H1 (cell line): ENCODE measurements around the gene USH1C. TPM values are rescaled to one million over a fixed set of nuclear protein-coding genes. Genes with fewer than 3 reads are reported as not detected.

ENCODE experiments used
- CTCF ChIA-PET: fragments of 300-600 bp; sonication (Branson Sonifier 250); formaldehyde crosslinking; loops from one replicate; lab custom pipeline; 2021; ENCODE audit not compliant: partially characterized antibody; lab: Charles Lee
- POLR2A ChIA-PET: fragments of 300-600 bp; sonication (Branson Sonifier 250); formaldehyde crosslinking; loops from one replicate; lab custom pipeline; 2021; ENCODE audit warnings: inconsistent platforms; ENCODE audit not compliant: partially characterized antibody; lab: Charles Lee
- DNase-seq, 2 experiments: peaks; one replicate each; pipeline versions ENCODE4 v3.0.0 to v3.0.0-alpha.2; 2010 to 2022; ENCODE audit warnings: low spot score in 2 of 2, low read depth in 1 of 2, mixed read lengths in 1 of 2
- FAIRE-seq: peaks from 2 replicates; lab custom pipeline; 2011; peaks lifted over from hg19 to GRCh38; lab: Jason Lieb, UNC
- H2AFZ ChIP-seq: 2 replicates; pipeline ENCODE4 v1.8.1; 2012; ENCODE audit warnings: low read length, inconsistent platforms
- H2AK5ac ChIP-seq: 2 replicates; pipeline ENCODE4 v1.6.1; 2013; ENCODE audit warnings: low read depth, low read length
- H2BK120ac ChIP-seq: replicated peaks from 2 replicates; pipeline ENCODE3; 2013; ENCODE audit warnings: low read depth, low read length, inconsistent platforms
- H2BK12ac ChIP-seq: 2 replicates; pipeline ENCODE4 v1.6.1; 2013; ENCODE audit warnings: low read depth, low read length
- H2BK15ac ChIP-seq: 2 replicates; pipeline ENCODE4 v1.6.1; 2013; ENCODE audit warnings: low read length
- H2BK20ac ChIP-seq: 2 replicates; pipeline ENCODE4 v1.6.1; 2013; ENCODE audit warnings: low read length
- H2BK5ac ChIP-seq: 2 replicates; pipeline ENCODE4 v1.6.1; 2013; ENCODE audit warnings: low read depth, low read length
- H3K14ac ChIP-seq: 2 replicates; pipeline ENCODE4 v1.6.1; 2013; ENCODE audit warnings: inconsistent platforms; ENCODE audit not compliant: insufficient read length
- H3K18ac ChIP-seq: 2 replicates; pipeline ENCODE4 v1.6.1; 2013; ENCODE audit warnings: low read length; ENCODE audit errors: extremely low read depth
- H3K23ac ChIP-seq: 2 replicates; pipeline ENCODE4 v1.6.1; 2013; ENCODE audit warnings: inconsistent platforms; ENCODE audit not compliant: insufficient read length
- H3K23me2 ChIP-seq: 2 replicates; pipeline ENCODE4 v1.6.1; 2013; ENCODE audit warnings: low read depth, low read length
- H3K27ac ChIP-seq: 2 replicates; pipeline ENCODE4 v1.6.1; 2011; ENCODE audit warnings: low read depth, low read length, inconsistent platforms
- H3K27me3 ChIP-seq, 4 experiments: replicated peaks in 1 of 4; 1 replicate in 1 of 4; 2 replicates in 3 of 4; pipeline versions ENCODE4 v1.6.1 to v1.8.1; 2011 to 2013; ENCODE audit warnings: low read length in 3 of 4, mild to moderate bottlenecking in 3 of 4, inconsistent platforms in 2 of 4, mixed read lengths in 2 of 4, moderate library complexity in 1 of 4; ENCODE audit not compliant: control insufficient read depth in 3 of 4, insufficient read depth in 3 of 4; ENCODE audit errors: extremely low read depth in 1 of 4
- H3K36me3 ChIP-seq, 4 experiments: 2 replicates each; pipeline versions ENCODE4 v1.6.1 to v1.8.1; 2011 to 2013; ENCODE audit warnings: mild to moderate bottlenecking in 4 of 4, low read length in 3 of 4, moderate library complexity in 2 of 4, control low read depth in 1 of 4, inconsistent platforms in 1 of 4; ENCODE audit not compliant: insufficient read depth in 4 of 4, control insufficient read depth in 2 of 4
- H3K4ac ChIP-seq: replicated peaks from 2 replicates; pipeline ENCODE3; 2013; ENCODE audit warnings: low read length, low read depth, mixed read lengths, inconsistent platforms; ENCODE audit not compliant: insufficient read length
- H3K4me1 ChIP-seq, 4 experiments: replicated peaks in 1 of 4; 1 replicate in 1 of 4; 2 replicates in 3 of 4; pipeline versions ENCODE4 v1.6.1 to v1.8.1; 2011 to 2013; ENCODE audit warnings: low read length in 3 of 4, inconsistent platforms in 2 of 4, mixed read lengths in 1 of 4; ENCODE audit not compliant: insufficient read depth in 4 of 4, control insufficient read depth in 3 of 4
- H3K4me2 ChIP-seq, 2 experiments: 2 replicates each; pipeline versions ENCODE4 v1.6.1 to v1.8.1; 2011 to 2013; ENCODE audit warnings: low read depth in 2 of 2, low read length in 2 of 2, control low read depth in 1 of 2, inconsistent platforms in 1 of 2, mild to moderate bottlenecking in 1 of 2; ENCODE audit not compliant: insufficient read depth in 1 of 2
- H3K4me3 ChIP-seq, 4 experiments: fragments of 200-600, 300-600 bp in 1 of 4; sonication (generic), shearing (Covaris generic), sonication (Bioruptor Twin) in 1 of 4; 2 replicates each; pipeline versions ENCODE4 v1.5.1 to v1.8.1; 2011 to 2016; ENCODE audit warnings: low read length in 4 of 4, low read depth in 3 of 4, control low read depth in 2 of 4, inconsistent platforms in 2 of 4, mild to moderate bottlenecking in 2 of 4, mixed read lengths in 1 of 4, moderate library complexity in 1 of 4; ENCODE audit not compliant: insufficient read depth in 2 of 4; ENCODE audit errors: extremely low read depth in 1 of 4
- H3K56ac ChIP-seq: replicated peaks from 2 replicates; pipeline ENCODE3; 2013; ENCODE audit warnings: low read depth, mild to moderate bottlenecking, mixed read lengths, low read length, inconsistent platforms; ENCODE audit not compliant: insufficient read length
- H3K79me1 ChIP-seq: 2 replicates; pipeline ENCODE4 v1.6.1; 2013; ENCODE audit warnings: low read depth, low read length, control low read depth
- H3K79me2 ChIP-seq, 2 experiments: 2 replicates each; pipeline versions ENCODE4 v1.6.1 to v1.8.1; 2012 to 2013; ENCODE audit warnings: low read length in 2 of 2, mild to moderate bottlenecking in 2 of 2, inconsistent platforms in 1 of 2; ENCODE audit not compliant: insufficient read depth in 2 of 2, control insufficient read depth in 1 of 2
- H3K9ac ChIP-seq, 4 experiments: replicated peaks in 1 of 4; 1 replicate in 1 of 4; 2 replicates in 3 of 4; pipeline versions ENCODE4 v1.6.1 to v1.8.1; 2011 to 2013; ENCODE audit warnings: low read depth in 3 of 4, low read length in 3 of 4, control low read depth in 2 of 4, mild to moderate bottlenecking in 2 of 4, moderate library complexity in 2 of 4, inconsistent platforms in 1 of 4; ENCODE audit errors: extremely low read depth in 1 of 4
- H3K9me3 ChIP-seq, 2 experiments: 2 replicates each; pipeline versions ENCODE4 v1.6.1 to v1.8.1; 2012 to 2013; ENCODE audit warnings: mild to moderate bottlenecking in 2 of 2, moderate library complexity in 2 of 2, control low read depth in 1 of 2, inconsistent platforms in 1 of 2, low read depth in 1 of 2, low read length in 1 of 2, mixed read lengths in 1 of 2; ENCODE audit not compliant: insufficient read depth in 2 of 2
- H4K20me1 ChIP-seq, 2 experiments: replicated peaks in 1 of 2; 2 replicates each; pipeline versions ENCODE3 to v1.8.1; 2011 to 2013; ENCODE audit warnings: inconsistent platforms in 2 of 2, low read length in 2 of 2, mild to moderate bottlenecking in 1 of 2; ENCODE audit not compliant: insufficient read depth in 2 of 2, control insufficient read depth in 1 of 2
- H4K5ac ChIP-seq: 2 replicates; pipeline ENCODE4 v1.6.1; 2013; ENCODE audit warnings: low read length, low read depth, mixed read lengths, inconsistent platforms; ENCODE audit not compliant: insufficient read length
- H4K8ac ChIP-seq: 2 replicates; pipeline ENCODE4 v1.8.0; 2013; ENCODE audit warnings: mild to moderate bottlenecking, moderate library complexity, low read length, inconsistent platforms; ENCODE audit not compliant: insufficient read depth; ENCODE audit errors: extremely low read depth
- H4K91ac ChIP-seq: replicated peaks from 2 replicates; pipeline ENCODE3; 2013; ENCODE audit warnings: low read length, mixed read lengths, inconsistent platforms; ENCODE audit not compliant: insufficient read length
- CREB1 ChIP-seq: IDR thresholded peaks from 2 replicates; pipeline ENCODE4 v1.6.1; 2012; ENCODE audit warnings: inconsistent platforms
- E2F6 ChIP-seq: IDR thresholded peaks from 2 replicates; pipeline ENCODE4 v1.6.1; 2012; ENCODE audit warnings: inconsistent platforms
- GABPA ChIP-seq: IDR thresholded peaks from 2 replicates; pipeline ENCODE4 v1.6.1; 2011; ENCODE audit warnings: mild to moderate bottlenecking, low read length, moderate library complexity, borderline replicate concordance; ENCODE audit not compliant: insufficient read depth
- HDAC6 ChIP-seq: IDR thresholded peaks from one replicate; pipeline ENCODE4 v1.7.1; 2012; ENCODE audit warnings: low read depth, mild to moderate bottlenecking, inconsistent platforms, low read length, moderate library complexity
- MAX ChIP-seq: IDR thresholded peaks from 2 replicates; pipeline ENCODE4 v1.6.1; 2012; ENCODE audit warnings: inconsistent platforms
- POLR2AphosphoS5 ChIP-seq: IDR thresholded peaks from 2 replicates; pipeline ENCODE4 v1.6.1; 2011; ENCODE audit warnings: low read depth, low read length
- RXRA ChIP-seq: IDR thresholded peaks from 2 replicates; pipeline ENCODE4 v1.6.1; 2011; ENCODE audit warnings: low read depth, mild to moderate bottlenecking, low read length, moderate library complexity; ENCODE audit not compliant: insufficient read depth
- WGBS, 2 experiments: shearing (Covaris generic) in 1 of 2; methylation state at CpG; one replicate each; pipeline versions ENCODE4 v1.1.6 to v1.1.7; 2013 to 2015; ENCODE audit warnings: low lambda C conversion rate in 2 of 2, mixed read lengths in 2 of 2, inconsistent platforms in 1 of 2, low coverage in 1 of 2, missing lambda C conversion rate in 1 of 2; ENCODE audit not compliant: insufficient replicate concordance in 2 of 2, insufficient coverage in 1 of 2, insufficient read length in 1 of 2; ENCODE audit errors: extremely low coverage in 1 of 2, missing lambda C conversion rate in 1 of 2; 5-methylcytosine and 5-hydroxymethylcytosine counted together
- polyA plus RNA-seq, 7 experiments: library from polyadenylated mRNA; depleted of rRNA in 3 of 7; stranded (reverse) in 5 of 7; unstranded in 2 of 7; fragments of >200 nt in 5 of 7; fragments of 200-250 nt in 2 of 7; gene quantifications; 1 replicate in 5 of 7; 2 replicates in 1 of 7; 4 replicates in 1 of 7; pipeline versions ENCODE4 v1.2.1 to v1.2.3, GENCODE V29; 2011 to 2013; ENCODE audit warnings: missing spikeins in 2 of 7, mixed read lengths in 2 of 7
- total RNA-seq: library from RNA; stranded (reverse); fragmentation: NEBNext Ultra II Directional; extraction: Animal tissue kit (Norgen Biotek cat#: 25700); gene quantifications from 2 replicates; pipeline ENCODE4 v1.2.1, GENCODE V29; 2021

USH1C gene
- total and polyA plus RNA-seq, 2 of the 8 experiments (the other 6 are each of a cell fraction or from before 2014, with no cell fraction given) = 1.3 to 1.6 TPM

- Histone ChIP-seq H3K18ac (no peak overlapping the region), H3K79me1 (no peaks in the 10 kb centered on the region), H3K9me3 (no peaks in the 10 kb centered on the region; a peak in 1 of 4 replicates), H4K20me1 (peaks cover 2% of the 10 kb centered on the region in 2 experiments), H3K27ac (no peak overlapping the region), H3K56ac (no peak overlapping the region), H2AK5ac (no peak overlapping the region), H2AFZ (no peak overlapping the region), H3K4me3 (no peak overlapping the region), H3K23me2 (no peaks in the 10 kb centered on the region), H3K4me1 (peaks cover 0 to 5% (median 3%) of the 10 kb centered on the region in 4 experiments; a peak in 3 of 7 replicates), H2BK120ac (no peak overlapping the region), H3K14ac (no peak overlapping the region), H4K8ac (0 out of 2 replicates have a peak overlapping the region, but pooled peaks have one; percentile 4), H3K27me3 (no peaks in the 10 kb centered on the region), H3K79me2 (no peaks in the 10 kb centered on the region), H3K4ac (no peak overlapping the region), H4K91ac (no peak overlapping the region), H3K23ac (no peak overlapping the region), H2BK5ac (no peak overlapping the region), H2BK20ac (no peak overlapping the region), H2BK12ac (no peak overlapping the region), H3K36me3 (no peaks in the 10 kb centered on the region), H3K9ac (no peak overlapping the region), H2BK15ac (no peak overlapping the region), H4K5ac (no peak overlapping the region), H3K4me2 (no peak overlapping the region)
- WGBS, 2 experiments = 90% methylated on average over 12 of the region's 13 CpGs; no CpG with 5 or more reads in 1 of the 2 experiments
- CTCF ChIA-PET = interaction anchor here (1.6 to 3.1 kb wide), 3 partner anchors 22 to 79 kb away, joined by 5 to 9 read pairs (median 5); no protein-coding TSS in a partner anchor
- POLR2A ChIA-PET = no interaction called here
- DNase-seq (no peak), FAIRE-seq (no peak)
- TF ChIP-seq RXRA (no peak), POLR2AphosphoS5 (no peak), E2F6 (no peak), GABPA (no peak), MAX (no peak), CREB1 (no peak), HDAC6 (no peak)
These were observed 81.3 kb downstream of the USH1C start for GRCh38 chr11:17462940-17463339.
